Measurements from ENCODE around the gene MAP7D2.

- no peak for TF ChIP-seq CTCF (IDR thresholded peaks at IDR 0.05)
- no peak for TF ChIP-seq POLR2AphosphoS5 (IDR thresholded peaks at IDR 0.05)
- TF ChIP-seq POLR2A (IDR thresholded peaks at IDR 0.05), result no peak
- no peak for TF ChIP-seq EP300 (IDR thresholded peaks at IDR 0.05; ENCODE audit: low read depth)
Observed at GRCh38 chrX:20001588-20001987, 115.1 kb downstream of the MAP7D2 start.

Measured in transverse colon (tissue), 4 donors.